H1 (cell line): ENCODE data around the gene MEN1. TPM values are rescaled to one million over a fixed set of nuclear protein-coding genes. Genes with fewer than 3 reads are reported as not detected.

Experiments
- ATF2 ChIP-seq: IDR thresholded peaks from 2 replicates; pipeline ENCODE4 v1.6.1; 2012; ENCODE audit warnings: low read length, inconsistent platforms
- GTF2F1 ChIP-seq: IDR thresholded peaks from 2 replicates; pipeline ENCODE4 v1.6.1; 2012; ENCODE audit warnings: low read depth, low read length, improper control_type of control experiment, borderline replicate concordance
- HDAC6 ChIP-seq: IDR thresholded peaks from one replicate; pipeline ENCODE4 v1.7.1; 2012; ENCODE audit warnings: low read depth, mild to moderate bottlenecking, inconsistent platforms, low read length, moderate library complexity
- KDM4A ChIP-seq: IDR thresholded peaks from one replicate; pipeline ENCODE4 v1.7.1; 2012; ENCODE audit warnings: low read depth, mild to moderate bottlenecking, moderate library complexity, low read length, inconsistent platforms; ENCODE audit not compliant: severe bottlenecking
- KDM5A ChIP-seq: fragments of 200-600 bp; IDR thresholded peaks from 2 replicates; pipeline ENCODE4 v1.7.1; 2012; ENCODE audit warnings: mild to moderate bottlenecking, low read length, inconsistent platforms, mixed read lengths
- NRF1 ChIP-seq: IDR thresholded peaks from 2 replicates; pipeline ENCODE4 v1.6.1; 2011; ENCODE audit warnings: mild to moderate bottlenecking, low read depth, low read length, improper control_type of control experiment
- POLR2A ChIP-seq, 2 experiments: IDR thresholded peaks; 1 replicate in 1 of 2; 2 replicates in 1 of 2; pipeline ENCODE4 v1.6.1; 2011; ENCODE audit warnings: low read depth in 2 of 2, low read length in 2 of 2, mild to moderate bottlenecking in 2 of 2; ENCODE audit errors: control extremely low read depth in 1 of 2
- POU5F1 ChIP-seq: IDR thresholded peaks from 2 replicates; pipeline ENCODE4 v1.6.1; 2011; ENCODE audit warnings: low read depth, mild to moderate bottlenecking, low read length, moderate library complexity
- polyA plus RNA-seq, 7 experiments: library from polyadenylated mRNA; depleted of rRNA in 3 of 7; stranded (reverse) in 5 of 7; unstranded in 2 of 7; fragments of >200 nt in 5 of 7; fragments of 200-250 nt in 2 of 7; gene quantifications; 1 replicate in 5 of 7; 2 replicates in 1 of 7; 4 replicates in 1 of 7; pipeline versions ENCODE4 v1.2.1 to v1.2.3, GENCODE V29; 2011 to 2013; ENCODE audit warnings: missing spikeins in 2 of 7, mixed read lengths in 2 of 7
- total RNA-seq: library from RNA; stranded (reverse); fragmentation: NEBNext Ultra II Directional; extraction: Animal tissue kit (Norgen Biotek cat#: 25700); gene quantifications from 2 replicates; pipeline ENCODE4 v1.2.1, GENCODE V29; 2021
- TF ChIP-seq, protein P1 (sequence below): fragments of 300-600 bp; sonication (generic); IDR thresholded peaks from 2 replicates; pipeline ENCODE4 v1.7.1; 2012; ENCODE audit warnings: low read length, moderate library complexity, mild to moderate bottlenecking, inconsistent platforms; ENCODE audit not compliant: insufficient replicate concordance

MEN1 gene
- total and polyA plus RNA-seq, 2 of the 8 experiments (the other 6 are each of a cell fraction or from before 2014, with no cell fraction given): 47.2 to 56.3 TPM

DNA sequence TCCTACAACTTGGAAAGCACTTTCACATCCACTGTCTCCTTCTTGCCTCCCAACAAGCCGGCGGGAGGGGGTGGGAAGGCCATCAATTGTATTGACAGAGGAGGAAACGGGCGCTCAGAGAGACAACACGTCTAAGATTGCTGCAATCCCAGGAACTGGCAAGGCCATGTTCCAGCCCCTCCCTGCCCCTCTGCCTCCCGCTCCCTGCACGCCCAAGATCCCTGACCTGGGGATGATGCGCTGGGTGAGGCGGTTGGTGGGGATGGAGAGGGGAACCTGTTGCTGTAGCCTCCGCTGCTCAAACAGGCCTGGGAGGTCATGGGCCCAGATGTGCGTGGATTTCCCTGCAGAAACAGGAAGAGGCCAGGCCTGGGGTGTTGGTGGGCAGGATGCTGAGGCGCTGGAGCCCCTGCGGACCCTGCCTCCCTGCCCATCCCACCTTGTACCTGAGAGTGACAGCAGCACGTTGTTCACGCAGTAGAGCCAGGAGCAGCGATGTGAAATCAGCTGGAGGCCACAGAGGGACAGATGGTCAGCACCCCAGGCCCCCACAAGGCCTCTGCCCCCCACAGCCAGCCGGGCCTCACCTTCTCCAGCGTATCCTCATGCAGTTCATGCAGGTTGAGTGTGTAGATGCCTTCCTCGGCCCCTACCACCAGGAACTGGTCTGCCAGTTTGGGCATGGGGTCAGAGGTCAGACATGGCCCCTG, 14.1 kb downstream of the MEN1 start (continued):
- TF ChIP-seq, protein P1, sequence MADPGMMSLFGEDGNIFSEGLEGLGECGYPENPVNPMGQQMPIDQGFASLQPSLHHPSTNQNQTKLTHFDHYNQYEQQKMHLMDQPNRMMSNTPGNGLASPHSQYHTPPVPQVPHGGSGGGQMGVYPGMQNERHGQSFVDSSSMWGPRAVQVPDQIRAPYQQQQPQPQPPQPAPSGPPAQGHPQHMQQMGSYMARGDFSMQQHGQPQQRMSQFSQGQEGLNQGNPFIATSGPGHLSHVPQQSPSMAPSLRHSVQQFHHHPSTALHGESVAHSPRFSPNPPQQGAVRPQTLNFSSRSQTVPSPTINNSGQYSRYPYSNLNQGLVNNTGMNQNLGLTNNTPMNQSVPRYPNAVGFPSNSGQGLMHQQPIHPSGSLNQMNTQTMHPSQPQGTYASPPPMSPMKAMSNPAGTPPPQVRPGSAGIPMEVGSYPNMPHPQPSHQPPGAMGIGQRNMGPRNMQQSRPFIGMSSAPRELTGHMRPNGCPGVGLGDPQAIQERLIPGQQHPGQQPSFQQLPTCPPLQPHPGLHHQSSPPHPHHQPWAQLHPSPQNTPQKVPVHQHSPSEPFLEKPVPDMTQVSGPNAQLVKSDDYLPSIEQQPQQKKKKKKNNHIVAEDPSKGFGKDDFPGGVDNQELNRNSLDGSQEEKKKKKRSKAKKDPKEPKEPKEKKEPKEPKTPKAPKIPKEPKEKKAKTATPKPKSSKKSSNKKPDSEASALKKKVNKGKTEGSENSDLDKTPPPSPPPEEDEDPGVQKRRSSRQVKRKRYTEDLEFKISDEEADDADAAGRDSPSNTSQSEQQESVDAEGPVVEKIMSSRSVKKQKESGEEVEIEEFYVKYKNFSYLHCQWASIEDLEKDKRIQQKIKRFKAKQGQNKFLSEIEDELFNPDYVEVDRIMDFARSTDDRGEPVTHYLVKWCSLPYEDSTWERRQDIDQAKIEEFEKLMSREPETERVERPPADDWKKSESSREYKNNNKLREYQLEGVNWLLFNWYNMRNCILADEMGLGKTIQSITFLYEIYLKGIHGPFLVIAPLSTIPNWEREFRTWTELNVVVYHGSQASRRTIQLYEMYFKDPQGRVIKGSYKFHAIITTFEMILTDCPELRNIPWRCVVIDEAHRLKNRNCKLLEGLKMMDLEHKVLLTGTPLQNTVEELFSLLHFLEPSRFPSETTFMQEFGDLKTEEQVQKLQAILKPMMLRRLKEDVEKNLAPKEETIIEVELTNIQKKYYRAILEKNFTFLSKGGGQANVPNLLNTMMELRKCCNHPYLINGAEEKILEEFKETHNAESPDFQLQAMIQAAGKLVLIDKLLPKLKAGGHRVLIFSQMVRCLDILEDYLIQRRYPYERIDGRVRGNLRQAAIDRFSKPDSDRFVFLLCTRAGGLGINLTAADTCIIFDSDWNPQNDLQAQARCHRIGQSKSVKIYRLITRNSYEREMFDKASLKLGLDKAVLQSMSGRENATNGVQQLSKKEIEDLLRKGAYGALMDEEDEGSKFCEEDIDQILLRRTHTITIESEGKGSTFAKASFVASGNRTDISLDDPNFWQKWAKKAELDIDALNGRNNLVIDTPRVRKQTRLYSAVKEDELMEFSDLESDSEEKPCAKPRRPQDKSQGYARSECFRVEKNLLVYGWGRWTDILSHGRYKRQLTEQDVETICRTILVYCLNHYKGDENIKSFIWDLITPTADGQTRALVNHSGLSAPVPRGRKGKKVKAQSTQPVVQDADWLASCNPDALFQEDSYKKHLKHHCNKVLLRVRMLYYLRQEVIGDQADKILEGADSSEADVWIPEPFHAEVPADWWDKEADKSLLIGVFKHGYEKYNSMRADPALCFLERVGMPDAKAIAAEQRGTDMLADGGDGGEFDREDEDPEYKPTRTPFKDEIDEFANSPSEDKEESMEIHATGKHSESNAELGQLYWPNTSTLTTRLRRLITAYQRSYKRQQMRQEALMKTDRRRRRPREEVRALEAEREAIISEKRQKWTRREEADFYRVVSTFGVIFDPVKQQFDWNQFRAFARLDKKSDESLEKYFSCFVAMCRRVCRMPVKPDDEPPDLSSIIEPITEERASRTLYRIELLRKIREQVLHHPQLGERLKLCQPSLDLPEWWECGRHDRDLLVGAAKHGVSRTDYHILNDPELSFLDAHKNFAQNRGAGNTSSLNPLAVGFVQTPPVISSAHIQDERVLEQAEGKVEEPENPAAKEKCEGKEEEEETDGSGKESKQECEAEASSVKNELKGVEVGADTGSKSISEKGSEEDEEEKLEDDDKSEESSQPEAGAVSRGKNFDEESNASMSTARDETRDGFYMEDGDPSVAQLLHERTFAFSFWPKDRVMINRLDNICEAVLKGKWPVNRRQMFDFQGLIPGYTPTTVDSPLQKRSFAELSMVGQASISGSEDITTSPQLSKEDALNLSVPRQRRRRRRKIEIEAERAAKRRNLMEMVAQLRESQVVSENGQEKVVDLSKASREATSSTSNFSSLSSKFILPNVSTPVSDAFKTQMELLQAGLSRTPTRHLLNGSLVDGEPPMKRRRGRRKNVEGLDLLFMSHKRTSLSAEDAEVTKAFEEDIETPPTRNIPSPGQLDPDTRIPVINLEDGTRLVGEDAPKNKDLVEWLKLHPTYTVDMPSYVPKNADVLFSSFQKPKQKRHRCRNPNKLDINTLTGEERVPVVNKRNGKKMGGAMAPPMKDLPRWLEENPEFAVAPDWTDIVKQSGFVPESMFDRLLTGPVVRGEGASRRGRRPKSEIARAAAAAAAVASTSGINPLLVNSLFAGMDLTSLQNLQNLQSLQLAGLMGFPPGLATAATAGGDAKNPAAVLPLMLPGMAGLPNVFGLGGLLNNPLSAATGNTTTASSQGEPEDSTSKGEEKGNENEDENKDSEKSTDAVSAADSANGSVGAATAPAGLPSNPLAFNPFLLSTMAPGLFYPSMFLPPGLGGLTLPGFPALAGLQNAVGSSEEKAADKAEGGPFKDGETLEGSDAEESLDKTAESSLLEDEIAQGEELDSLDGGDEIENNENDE: no peak
- TF ChIP-seq HDAC6: no peak
- TF ChIP-seq KDM4A: no peak
- no peak for TF ChIP-seq KDM5A
- TF ChIP-seq GTF2F1: no peak
- TF ChIP-seq POLR2A (IDR thresholded peaks at IDR 0.05; ENCODE audit: control extremely low read depth in 1 of 2, low read depth in 2 of 2, low read length in 2 of 2): no peak
- TF ChIP-seq ATF2: no peak
- TF ChIP-seq POU5F1: no peak
- no peak for TF ChIP-seq NRF1
